Stimulated activated CD8-positive, alpha-beta memory T cell treated with anti-CD3 and anti-CD28 coated beads, Interleukin-7, amount 100 ng/mL, for 24 hours (primary cell): ENCODE results near the gene CLSTN2.

ENCODE experiments used
- DNase-seq: peaks from one replicate; pipeline ENCODE4 v3.0.0-alpha.2; 2020; ENCODE audit warnings: low read depth

CLSTN2 gene

DNA sequence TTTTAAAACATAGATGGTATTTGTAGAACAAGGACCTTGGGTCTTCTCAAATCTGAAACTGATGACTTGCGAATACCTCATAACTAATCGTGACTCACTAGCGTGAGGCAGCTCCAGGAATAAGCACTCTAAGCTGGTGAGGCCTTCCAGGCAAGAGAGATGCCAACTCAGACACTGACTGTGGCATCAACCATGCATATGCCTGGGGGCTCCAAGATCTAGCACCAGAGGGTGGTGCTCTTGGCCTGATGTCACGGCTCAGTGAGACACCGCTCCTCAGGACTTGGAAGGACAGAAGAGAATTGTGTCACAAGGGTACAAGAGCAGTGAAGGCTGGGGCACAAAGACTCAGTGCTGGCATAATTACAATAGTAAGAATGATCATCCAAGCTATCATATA is 617.9 kb downstream of the CLSTN2 start:
- no peak for DNase-seq

DNA sequence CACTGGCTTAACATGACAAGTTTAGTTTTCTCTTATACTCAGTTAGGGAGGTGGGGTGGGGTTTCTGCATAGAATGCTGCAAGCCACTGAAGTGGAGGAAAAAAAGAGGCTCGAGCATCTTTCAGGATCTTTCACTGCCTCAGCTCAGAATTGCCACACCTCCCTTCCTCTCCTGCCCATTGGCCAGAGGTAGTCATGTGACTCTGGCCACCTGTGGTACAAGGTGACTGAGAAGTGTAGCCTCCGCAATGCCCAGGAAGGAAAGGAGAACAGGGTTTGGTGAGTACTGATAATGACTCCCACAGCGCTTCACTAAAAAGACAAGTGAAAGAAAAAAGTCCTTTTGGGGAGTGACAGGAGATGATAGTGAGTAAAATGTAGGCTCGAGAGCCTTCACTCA is 618.6 kb downstream of the CLSTN2 start:
- DNase-seq: no peak

- DNase-seq: no peak
These were observed 620.7 kb downstream of the CLSTN2 start for GRCh38 chr3:140555666-140556065.

GRCh38 chr3:140557476-140557875 is 622.5 kb downstream of the CLSTN2 start:
- DNase-seq: no peak

DNA sequence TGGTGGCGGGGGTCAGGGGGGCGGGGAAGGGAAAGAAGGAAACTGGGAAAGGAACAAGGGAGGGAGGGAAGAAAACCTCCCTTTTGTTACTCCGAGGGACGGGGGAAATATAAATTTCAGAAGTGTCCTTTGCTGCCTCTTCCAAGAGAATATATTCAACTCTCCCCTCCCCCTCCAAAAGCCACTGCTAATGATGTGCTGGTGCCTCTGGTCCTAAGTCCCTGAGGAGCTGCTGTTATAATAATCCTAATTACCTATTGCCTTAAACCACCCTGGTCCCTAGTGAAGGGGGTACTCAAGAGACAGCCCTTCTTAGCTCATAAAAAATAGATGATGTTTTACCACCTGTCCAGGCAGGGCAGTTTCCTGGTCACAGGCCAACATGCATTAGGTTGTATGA is 624.6 kb downstream of the CLSTN2 start:
- no peak for DNase-seq

GRCh38 chr3:140563206-140563760 is 628.3 kb downstream of the CLSTN2 start:
- DNase-seq: no peak

GRCh38 chr3:140568131-140568530 is 633.1 kb downstream of the CLSTN2 start:
- no peak for DNase-seq

DNA sequence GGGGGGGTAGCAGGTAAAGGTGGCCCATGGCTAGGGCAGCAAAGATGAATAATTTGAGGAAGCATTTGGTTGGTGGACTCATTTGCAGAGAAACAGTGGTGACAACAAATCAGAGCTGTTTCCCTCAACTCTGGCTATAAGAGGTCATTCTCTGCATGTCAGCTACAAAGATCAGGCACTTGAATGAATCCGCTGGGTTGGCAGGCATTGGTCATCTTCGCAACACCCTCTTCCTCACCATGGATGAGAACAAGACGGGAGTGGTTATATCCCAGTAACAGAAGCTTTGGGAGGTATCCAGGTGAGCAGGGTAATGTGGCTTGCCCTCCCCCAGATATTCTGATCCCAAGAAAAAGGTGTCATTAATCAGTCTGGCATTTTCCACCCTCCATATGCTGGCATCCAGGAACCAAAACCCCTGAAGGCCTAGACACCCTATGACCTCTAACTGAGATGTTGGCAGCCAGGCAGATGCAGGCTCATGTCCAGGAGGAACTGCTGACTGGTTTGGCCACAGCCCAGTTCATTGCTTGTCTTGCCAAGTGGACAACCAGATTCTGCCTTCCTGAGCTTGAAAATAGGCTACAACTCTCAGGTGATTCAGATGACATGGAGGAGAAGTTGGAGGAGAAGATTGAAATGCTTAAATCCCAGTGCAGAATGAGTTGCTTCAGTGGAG is 634.0 kb downstream of the CLSTN2 start:
- DNase-seq: no peak

- DNase-seq: no peak
These were observed 635.6 kb downstream of the CLSTN2 start for GRCh38 chr3:140570602-140571001.

DNA sequence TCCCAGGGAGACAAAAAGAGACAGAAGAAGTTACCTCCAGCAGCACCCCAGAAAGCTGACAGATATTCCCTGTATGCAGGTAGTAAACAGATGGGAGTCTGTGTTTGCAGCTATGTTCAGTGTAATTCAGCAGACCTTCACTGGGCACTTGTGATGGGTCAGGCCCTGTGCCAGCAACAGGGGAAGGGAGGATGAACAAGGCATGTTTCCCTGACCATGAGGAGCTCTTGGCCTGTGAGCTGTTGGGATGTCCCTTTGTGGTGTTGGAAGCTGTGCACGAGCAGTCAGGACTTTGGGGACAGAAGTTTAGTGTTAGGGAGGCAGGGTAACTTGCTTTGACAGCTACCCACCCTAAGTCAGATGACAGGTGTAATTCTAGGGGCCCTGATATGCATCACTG is 636.9 kb downstream of the CLSTN2 start:
- no peak for DNase-seq

GRCh38 chr3:140572334-140572733 is 637.3 kb downstream of the CLSTN2 start:
- DNase-seq: no peak

DNA sequence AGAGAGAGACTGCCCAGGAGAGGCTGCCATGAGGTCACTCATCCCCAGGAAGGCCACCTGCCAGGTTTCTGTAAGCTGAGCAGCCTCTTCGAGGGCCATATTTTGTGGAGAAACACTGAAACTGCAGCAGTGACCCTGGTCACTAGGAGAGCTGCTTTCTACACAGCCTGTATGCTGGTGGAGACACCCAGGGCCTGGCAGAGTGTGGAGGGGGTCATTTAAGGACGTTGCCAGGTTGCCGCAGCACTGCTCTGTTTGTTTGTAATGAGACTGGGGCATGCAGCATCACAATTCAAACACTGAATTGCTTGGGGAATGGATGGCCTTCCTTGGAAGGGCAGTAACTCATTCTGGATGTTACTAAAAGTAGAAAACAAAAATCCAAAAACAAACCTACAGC is 638.0 kb downstream of the CLSTN2 start:
- DNase-seq: no peak

- DNase-seq: no peak
These were observed 639.4 kb downstream of the CLSTN2 start for GRCh38 chr3:140574375-140574774.

GRCh38 chr3:140576449-140576848 is 641.5 kb downstream of the CLSTN2 start:
- DNase-seq: no peak

- DNase-seq: no peak
These were observed 642.9 kb downstream of the CLSTN2 start for GRCh38 chr3:140577911-140578310.

DNA sequence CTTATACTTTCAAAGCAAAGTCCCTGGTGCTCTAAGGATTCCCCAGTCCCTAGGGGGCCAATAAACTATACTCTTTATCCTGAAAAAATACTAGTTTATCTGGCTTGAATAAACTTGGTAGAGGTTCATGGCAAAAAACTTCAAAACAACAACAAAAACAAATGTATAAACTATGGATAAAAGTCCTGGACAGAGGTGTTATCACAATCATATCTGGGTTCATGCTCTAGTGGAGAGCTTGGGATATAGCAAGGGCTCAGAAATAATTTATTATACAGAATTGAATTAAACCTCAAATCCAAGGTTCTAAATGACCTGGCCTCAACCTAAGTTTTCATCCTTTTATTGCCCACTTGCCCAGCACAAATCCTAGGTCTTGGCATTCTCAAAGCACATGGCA is 644.3 kb downstream of the CLSTN2 start:
- no peak for DNase-seq

- no peak for DNase-seq
These were observed 645.8 kb downstream of the CLSTN2 start for GRCh38 chr3:140580746-140581145.

DNA sequence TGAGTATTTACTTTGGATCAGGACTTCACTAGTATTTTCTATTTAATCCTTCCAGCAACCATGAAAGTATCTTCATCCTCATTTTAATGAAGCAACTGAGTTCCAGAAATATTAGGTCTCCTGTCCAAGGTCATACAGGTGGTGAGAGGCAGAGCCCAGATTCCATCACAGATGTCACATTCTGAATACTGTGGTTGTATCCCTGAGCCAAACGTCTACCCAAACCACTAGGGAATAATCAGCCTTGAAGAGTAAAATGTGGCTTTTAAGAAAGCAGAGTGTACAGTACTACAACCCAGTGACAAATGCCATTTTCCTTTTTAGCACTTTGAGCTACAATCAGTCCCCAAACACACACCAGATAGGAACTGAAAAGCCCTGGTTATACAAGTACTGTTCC is 649.6 kb downstream of the CLSTN2 start:
- no peak for DNase-seq

- no peak for DNase-seq
These were observed 650.8 kb downstream of the CLSTN2 start for GRCh38 chr3:140585828-140586227.

DNA sequence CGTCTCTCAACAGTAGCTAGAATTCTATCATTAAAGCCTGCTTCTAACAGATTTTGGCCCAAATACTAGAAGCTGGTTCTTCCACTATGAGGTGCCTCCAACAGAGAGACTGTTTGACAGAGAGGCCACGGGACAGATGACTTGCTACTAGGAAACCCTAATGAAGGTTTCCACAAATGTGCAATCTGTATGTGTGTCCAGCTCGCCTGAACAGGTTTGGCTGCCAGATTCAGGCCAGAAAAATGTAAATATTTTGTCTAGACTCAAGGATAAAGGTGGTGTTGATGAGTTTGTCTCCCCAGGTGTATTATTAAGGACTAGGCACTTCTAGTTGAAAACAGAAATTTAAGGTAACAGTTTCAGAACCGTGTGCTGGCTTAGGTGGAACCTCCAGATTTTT is 651.3 kb downstream of the CLSTN2 start:
- no peak for DNase-seq

GRCh38 chr3:140588558-140588957 is 653.6 kb downstream of the CLSTN2 start:
- DNase-seq: no peak

DNA sequence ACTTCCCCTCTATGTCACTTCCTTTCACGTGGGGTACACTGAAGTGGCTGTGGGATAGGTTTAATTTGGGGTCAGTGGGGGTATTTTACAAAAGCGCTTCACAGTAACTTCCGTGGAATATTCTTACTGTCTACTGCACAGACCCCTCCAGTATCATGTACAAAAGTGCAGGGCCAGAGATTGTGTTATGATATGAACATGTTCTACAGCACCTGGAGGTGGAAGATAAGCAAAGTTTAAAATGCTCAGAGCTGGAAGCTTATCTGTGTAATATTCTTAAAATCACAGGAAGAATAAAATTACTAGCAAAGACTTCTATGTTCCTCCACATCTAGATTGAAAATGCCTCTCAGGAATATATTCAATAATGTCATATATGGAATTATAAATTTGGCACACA is 658.8 kb downstream of the CLSTN2 start:
- DNase-seq: no peak

GRCh38 chr3:140595295-140595694 is 660.3 kb downstream of the CLSTN2 start:
- DNase-seq: no peak

- DNase-seq: no peak
These were observed 662.4 kb downstream of the CLSTN2 start for GRCh38 chr3:140597364-140597763.
